Kidney (tissue), 14 donors: Measurements from ENCODE around the gene PPIL1. TPM values are rescaled to one million over a fixed set of nuclear protein-coding genes. Genes with fewer than 3 reads are reported as not detected.

ENCODE experiments used
- DNase-seq, 5 donors: peaks; one replicate each; pipeline ENCODE4 v3.0.0-alpha.2; 2013 to 2020
- FAIRE-seq: peaks from 2 replicates; lab custom pipeline; 2012; peaks lifted over from hg19 to GRCh38; lab: Jason Lieb, UNC
- H3K27ac ChIP-seq, 2 donors: one replicate each; pipeline ENCODE4 v1.7.0; 2013; ENCODE audit warnings: low read depth in 2 of 2, low read length in 2 of 2, inconsistent platforms in 1 of 2
- H3K27me3 ChIP-seq: one replicate; pipeline ENCODE4 v1.7.1; 2013; ENCODE audit warnings: low read length, inconsistent platforms; ENCODE audit not compliant: control insufficient read depth, insufficient read depth
- H3K36me3 ChIP-seq, 3 donors: one replicate each; pipeline versions ENCODE4 v1.7.0 to v1.7.1; 2013; ENCODE audit warnings: low read length in 3 of 3, control low read depth in 1 of 3, inconsistent platforms in 1 of 3; ENCODE audit not compliant: insufficient read depth in 3 of 3, control insufficient read depth in 2 of 3
- H3K4me1 ChIP-seq, 3 donors: one replicate each; pipeline versions ENCODE4 v1.7.0 to v1.7.1; 2013; ENCODE audit warnings: low read length in 3 of 3, inconsistent platforms in 1 of 3, low read depth in 1 of 3; ENCODE audit not compliant: control insufficient read depth in 2 of 3, insufficient read depth in 2 of 3
- H3K4me3 ChIP-seq, 3 donors: one replicate each; pipeline versions ENCODE4 v1.7.0 to v1.8.1; 2013; ENCODE audit warnings: low read length in 3 of 3, control low read depth in 1 of 3, inconsistent platforms in 1 of 3
- H3K9ac ChIP-seq, 3 donors: one replicate each; pipeline versions ENCODE4 v1.7.0 to v1.7.1; 2013; ENCODE audit warnings: low read length in 3 of 3, control low read depth in 1 of 3, inconsistent platforms in 1 of 3
- H3K9me3 ChIP-seq, 3 donors: one replicate each; pipeline versions ENCODE4 v1.7.0 to v1.7.1; 2013; ENCODE audit warnings: low read length in 3 of 3, control low read depth in 1 of 3, inconsistent platforms in 1 of 3; ENCODE audit not compliant: control insufficient read depth in 2 of 3, insufficient read depth in 1 of 3
- CTCF ChIP-seq: IDR thresholded peaks from 3 replicates; pipeline ENCODE4 v1.5.1; 2012; ENCODE audit warnings: mild to moderate bottlenecking, moderate library complexity, borderline replicate concordance; ENCODE audit not compliant: insufficient read depth; ENCODE audit errors: extremely low read depth
- intact Hi-C: fragments of 100-400 bp; cut with DNase I; formaldehyde crosslinking; loops from one replicate; pipeline ENCODE4 v1.11.1; 2022
- polyA plus RNA-seq: library from polyadenylated mRNA; stranded (reverse); fragments of 350-450 nt; fragmentation: Illumina TruSeq; extraction: RNeasy Lipid Tissue Mini Kit (QIAGEN cat#74804); gene quantifications from one replicate; pipeline ENCODE4 v1.2.3, GENCODE V29; 2014; ENCODE audit warnings: low read depth, low replicate concordance; ENCODE audit not compliant: insufficient read depth
- total RNA-seq: library from RNA; stranded (reverse); fragmentation: NEBNext Ultra II Directional; extraction: Animal tissue kit (Norgen Biotek cat#: 25700); gene quantifications from one replicate; pipeline ENCODE4 v1.2.1, GENCODE V29; 2021
- donor health status: control.
- donor health status: control.
- donor health status: control.
- donor health status: control.
- donor health status: control.
- donor health status: DM: yes; HTN: yes; CAD: no.
- donor health status: Normal renal cell carcinoma (clear cell type).

PPIL1 gene
- total and polyA plus RNA-seq, 2 donors from 2014 or later, result 21.3 to 40.1 TPM

GRCh38 chr6:36912030-36912454, 37.4 kb upstream of the PPIL1 start:
- H3K36me3 ChIP-seq, result peaks cover 6 to 40% (median 8%) of the 10 kb centered on the region in 3 donors
- FAIRE-seq (no peak), DNase-seq (no peak)
- no peak overlapping the region for H3K27ac ChIP-seq
- no peak overlapping the region for H3K9ac ChIP-seq
- H3K4me3 ChIP-seq, result no peak overlapping the region
- H3K4me1 ChIP-seq, result no peaks in the 10 kb centered on the region
- H3K27me3 ChIP-seq, result no peaks in the 10 kb centered on the region
- intact Hi-C loops, result no loop called here
- H3K9me3 ChIP-seq, result no peaks in the 10 kb centered on the region
- no peak for TF ChIP-seq CTCF

GRCh38 chr6:36908747-36909146, 34.1 kb upstream of the PPIL1 start:
- intact Hi-C loops, result no loop called here
- peaks cover 3 to 21% (median 18%) of the 10 kb centered on the region in 3 donors for H3K36me3 ChIP-seq
- no peaks in the 10 kb centered on the region for H3K27me3 ChIP-seq
- H3K4me1 ChIP-seq, result no peaks in the 10 kb centered on the region
- DNase-seq (no peak), FAIRE-seq (no peak)
- H3K9ac ChIP-seq, result no peak overlapping the region
- no peak overlapping the region for H3K27ac ChIP-seq
- TF ChIP-seq CTCF, result no peak
- H3K4me3 ChIP-seq, result no peak overlapping the region
- H3K9me3 ChIP-seq, result no peaks in the 10 kb centered on the region

DNA sequence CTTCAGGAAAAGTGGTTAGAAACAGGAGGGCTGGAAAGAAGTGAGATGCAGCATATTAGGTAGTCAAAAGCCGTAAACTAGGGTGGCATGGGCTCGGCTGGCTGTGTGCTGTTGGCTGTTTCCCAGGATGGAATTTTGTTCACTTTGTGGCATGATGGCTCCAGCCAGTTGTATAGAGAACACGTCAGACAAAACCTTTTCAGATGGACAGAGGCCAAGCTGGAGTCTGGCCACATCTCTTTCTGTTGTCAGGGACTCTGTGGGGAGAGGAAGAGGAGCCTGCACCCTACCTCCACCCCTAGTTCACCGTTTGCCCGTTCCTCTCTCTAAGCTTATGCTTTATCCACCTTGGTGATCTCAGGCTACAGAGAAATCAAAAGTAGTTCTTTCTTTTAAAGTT, 33.2 kb upstream of the PPIL1 start:
- intact Hi-C loops, result no loop called here
- Histone ChIP-seq H3K27me3 (no peaks in the 10 kb centered on the region), H3K9ac (no peak overlapping the region), H3K9me3 (no peaks in the 10 kb centered on the region), H3K4me1 (no peaks in the 10 kb centered on the region), H3K27ac (no peak overlapping the region), H3K4me3 (no peak overlapping the region), H3K36me3 (peaks cover 3 to 22% (median 21%) of the 10 kb centered on the region in 3 donors)
- FAIRE-seq, result no peak
- no peak for TF ChIP-seq CTCF
- DNase-seq, result no peak
